ENCODE measurements around the gene HOXB5. TPM values are rescaled to one million over a fixed set of nuclear protein-coding genes. Genes with fewer than 3 reads are reported as not detected.

HOXB5 gene
- total and polyA plus RNA-seq, 8 donors = 3.3 to 37.5 (median 28.9) TPM

DNA sequence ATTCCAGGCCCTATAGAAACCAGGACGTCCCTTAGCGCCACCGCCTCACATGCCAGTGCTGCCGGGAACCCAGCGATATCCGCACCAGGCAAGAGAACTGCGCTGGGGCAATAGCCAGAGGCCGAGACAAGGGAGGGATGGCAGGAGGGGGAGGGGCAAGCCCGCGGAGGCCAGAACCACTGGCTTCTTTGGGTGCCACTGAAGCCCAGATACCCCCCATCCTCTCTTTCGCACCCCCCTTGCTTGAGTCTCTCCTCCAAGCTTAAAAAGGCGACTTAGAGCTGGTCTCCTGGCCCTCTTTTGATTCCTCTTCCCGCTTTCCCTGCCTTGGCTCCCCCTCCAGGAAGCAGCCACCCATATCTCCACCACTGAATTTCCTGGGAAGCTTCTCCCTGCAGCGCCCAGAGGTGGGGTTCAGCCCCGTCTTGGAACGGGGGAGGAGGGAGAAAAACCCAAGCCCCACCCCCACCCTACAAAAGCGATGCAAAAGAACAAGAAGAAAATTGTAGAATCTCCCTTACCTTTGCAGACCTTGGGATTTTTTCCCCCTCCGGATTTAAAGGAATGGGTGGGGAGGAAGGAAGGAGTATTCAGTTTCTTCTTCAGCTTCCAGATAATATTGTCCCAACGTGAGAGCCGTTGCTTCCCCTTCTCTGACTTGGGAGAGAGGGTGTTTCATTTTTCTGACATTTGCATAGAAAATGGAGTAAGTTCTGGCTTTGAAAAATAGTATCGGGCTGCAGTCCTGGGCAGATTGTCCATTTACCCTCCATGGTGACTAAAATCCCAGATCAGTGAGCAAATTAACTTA is 10.6 kb upstream of the HOXB5 start:
- no peaks in the 10 kb centered on the region for H3K36me3 ChIP-seq
- TF ChIP-seq, protein P1, sequence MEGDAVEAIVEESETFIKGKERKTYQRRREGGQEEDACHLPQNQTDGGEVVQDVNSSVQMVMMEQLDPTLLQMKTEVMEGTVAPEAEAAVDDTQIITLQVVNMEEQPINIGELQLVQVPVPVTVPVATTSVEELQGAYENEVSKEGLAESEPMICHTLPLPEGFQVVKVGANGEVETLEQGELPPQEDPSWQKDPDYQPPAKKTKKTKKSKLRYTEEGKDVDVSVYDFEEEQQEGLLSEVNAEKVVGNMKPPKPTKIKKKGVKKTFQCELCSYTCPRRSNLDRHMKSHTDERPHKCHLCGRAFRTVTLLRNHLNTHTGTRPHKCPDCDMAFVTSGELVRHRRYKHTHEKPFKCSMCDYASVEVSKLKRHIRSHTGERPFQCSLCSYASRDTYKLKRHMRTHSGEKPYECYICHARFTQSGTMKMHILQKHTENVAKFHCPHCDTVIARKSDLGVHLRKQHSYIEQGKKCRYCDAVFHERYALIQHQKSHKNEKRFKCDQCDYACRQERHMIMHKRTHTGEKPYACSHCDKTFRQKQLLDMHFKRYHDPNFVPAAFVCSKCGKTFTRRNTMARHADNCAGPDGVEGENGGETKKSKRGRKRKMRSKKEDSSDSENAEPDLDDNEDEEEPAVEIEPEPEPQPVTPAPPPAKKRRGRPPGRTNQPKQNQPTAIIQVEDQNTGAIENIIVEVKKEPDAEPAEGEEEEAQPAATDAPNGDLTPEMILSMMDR (IDR thresholded peaks at IDR 0.05) = no peak
- DNase-seq (no peak), ATAC-seq (no peak)
- H3K27me3 ChIP-seq = peaks cover 83 to 99% of the 10 kb centered on the region in 2 donors
- H3K4me3 ChIP-seq = peak overlapping the region in 1 of 2 donors; percentile 17
- H3K27ac ChIP-seq = peak overlapping the region in 1 of 2 donors; percentile 7
- no peaks in the 10 kb centered on the region for H3K9me3 ChIP-seq
- intact Hi-C loops (cut with DNase I) = no loop called here
- H3K4me1 ChIP-seq = peaks cover 3 to 11% of the 10 kb centered on the region in 2 donors

DNA sequence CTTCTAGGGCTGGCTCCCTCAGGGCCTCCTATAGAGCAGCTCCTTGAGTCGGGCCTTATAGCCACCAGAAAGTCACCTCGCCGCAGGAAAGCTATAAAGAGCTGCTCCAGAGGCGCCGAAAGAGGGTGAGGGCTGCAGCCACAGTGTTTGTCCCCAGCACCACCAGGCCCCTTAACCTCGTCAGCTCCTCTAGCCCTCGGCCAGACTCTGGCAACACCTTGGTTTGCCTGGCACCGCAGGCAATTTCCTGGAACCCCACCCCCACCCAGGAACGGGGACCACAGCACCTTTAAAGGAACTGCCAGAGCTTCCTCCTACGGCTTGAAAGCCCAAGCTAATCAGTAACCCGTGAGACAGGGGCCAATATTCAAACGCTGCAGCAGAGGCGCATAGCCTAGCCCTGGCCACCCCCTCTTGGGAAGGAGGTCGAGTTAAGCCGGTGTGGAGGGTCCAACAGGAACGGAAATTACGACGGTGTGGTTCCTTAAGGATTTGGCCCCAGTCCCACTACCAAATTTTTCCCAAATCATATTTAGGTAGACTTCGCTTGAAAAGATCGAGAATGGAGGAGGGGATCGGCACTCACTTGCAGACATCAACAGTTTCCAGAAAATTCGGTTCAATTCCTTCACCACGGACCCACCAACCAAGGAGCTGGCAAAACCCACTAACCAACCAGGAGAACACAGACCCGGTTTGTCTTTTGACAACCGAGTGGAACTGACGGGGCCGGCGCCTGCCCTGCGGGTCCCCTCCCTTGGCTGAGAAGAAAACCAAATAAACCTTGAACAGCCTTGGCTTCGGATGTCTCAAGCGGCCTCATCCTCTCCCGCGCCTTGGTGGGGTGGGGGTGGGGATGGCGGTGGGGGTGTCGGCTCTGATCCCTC is 8.2 kb upstream of the HOXB5 start:
- Histone ChIP-seq H3K4me3 (no peak overlapping the region), H3K27ac (no peak overlapping the region), H3K36me3 (no peaks in the 10 kb centered on the region), H3K4me1 (peaks cover 3 to 27% of the 10 kb centered on the region in 2 donors), H3K9me3 (no peaks in the 10 kb centered on the region), H3K27me3 (peaks cover 79 to 99% of the 10 kb centered on the region in 2 donors)
- TF ChIP-seq, protein P1 (IDR thresholded peaks at IDR 0.05) = no peak
- ATAC-seq = no peak
- DNase-seq = no peak
- intact Hi-C loops (cut with DNase I) = no loop called here

DNA sequence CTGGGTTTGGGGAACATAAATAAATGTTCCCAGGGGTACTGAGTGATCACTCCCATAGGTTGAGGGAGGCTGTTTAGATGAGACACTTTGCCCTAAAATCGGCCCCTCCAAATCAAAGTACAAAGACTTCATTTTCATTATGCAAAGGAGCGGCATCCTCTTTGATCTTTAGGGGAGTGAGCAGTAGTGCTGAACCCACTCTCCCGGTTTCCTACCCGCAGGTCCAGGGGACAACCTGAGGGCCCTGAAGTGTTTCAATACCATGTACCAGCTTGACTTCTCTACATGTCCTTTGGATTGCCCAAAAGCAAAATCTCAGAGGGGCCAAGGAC is 7.6 kb upstream of the HOXB5 start:
- TF ChIP-seq, protein P1 (IDR thresholded peaks at IDR 0.05) = no peak
- H3K4me1 ChIP-seq = peaks cover 7 to 27% of the 10 kb centered on the region in 2 donors
- no peak overlapping the region for H3K4me3 ChIP-seq
- no peak for DNase-seq
- no peaks in the 10 kb centered on the region for H3K36me3 ChIP-seq
- H3K27ac ChIP-seq = no peak overlapping the region
- ATAC-seq = no peak
- intact Hi-C loops (cut with DNase I) = no loop called here
- H3K27me3 ChIP-seq = peaks cover 75 to 99% of the 10 kb centered on the region in 2 donors
- no peaks in the 10 kb centered on the region for H3K9me3 ChIP-seq

DNA sequence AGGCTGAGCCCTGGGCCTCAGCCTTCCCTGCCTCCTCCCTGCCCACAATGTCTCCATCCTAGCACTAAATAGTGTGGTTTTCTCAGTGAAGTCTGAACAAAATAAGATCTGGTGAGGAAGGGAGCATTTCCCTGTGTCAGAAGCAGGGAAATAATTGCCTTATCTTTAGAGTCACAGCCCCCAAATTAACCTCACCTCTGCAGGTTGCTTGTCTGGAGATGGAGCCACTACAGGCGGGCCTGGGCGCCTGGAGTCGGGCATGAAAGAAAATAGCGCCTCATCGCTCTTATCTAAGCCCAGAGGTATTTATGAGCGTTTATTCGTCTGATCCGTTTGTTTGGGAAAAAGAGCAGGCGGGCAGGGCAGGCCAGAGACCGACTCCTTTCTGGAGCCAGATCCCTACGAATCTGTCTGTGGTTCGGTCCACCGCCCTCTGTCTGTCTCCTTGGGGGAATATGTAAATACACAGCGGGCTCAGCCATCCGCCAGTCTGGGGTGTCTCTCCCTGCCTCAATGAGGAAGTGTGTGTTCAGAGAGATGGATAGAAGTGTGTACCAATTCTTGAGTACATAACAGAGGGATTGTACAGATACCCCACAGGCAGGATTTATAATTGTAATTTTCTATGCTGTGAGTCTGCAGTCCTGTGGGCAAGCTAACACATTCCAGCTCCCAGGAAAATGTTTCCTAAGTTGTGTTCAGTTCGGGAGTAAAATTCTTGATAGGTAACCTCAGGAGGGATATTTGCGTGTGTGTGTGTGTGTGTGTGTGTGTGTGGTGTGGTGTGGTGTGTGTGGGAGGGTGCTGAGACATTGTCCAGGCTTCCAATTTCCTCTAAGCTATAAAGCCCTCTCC is 6.9 kb upstream of the HOXB5 start:
- ATAC-seq (no peak), DNase-seq (no peak)
- intact Hi-C loops (cut with DNase I) = no loop called here
- no peak overlapping the region for H3K27ac ChIP-seq
- H3K27me3 ChIP-seq = peaks cover 73 to 99% of the 10 kb centered on the region in 2 donors
- TF ChIP-seq, protein P1 (IDR thresholded peaks at IDR 0.05) = no peak
- H3K9me3 ChIP-seq = no peaks in the 10 kb centered on the region
- H3K4me1 ChIP-seq = peaks cover 11 to 27% of the 10 kb centered on the region in 2 donors
- no peak overlapping the region for H3K4me3 ChIP-seq
- H3K36me3 ChIP-seq = no peaks in the 10 kb centered on the region

Measured in left lung (tissue), 10 donors.